DOHH2 (cell line): ENCODE measurements around the gene DOCK9.

ENCODE experiments used
- H3F3A ChIP-seq: fragments of 200-600 bp; sonication (generic), shearing (Covaris generic); 2 replicates; pipeline ENCODE4 v1.6.0; 2016; ENCODE audit warnings: antibody characterized with exemption, mild to moderate bottlenecking; ENCODE audit not compliant: control insufficient read depth, insufficient read depth
- H3K27ac ChIP-seq: fragments of 200-600 bp; sonication (generic); 2 replicates; pipeline ENCODE4 v1.5.1; 2014; ENCODE audit warnings: low read depth, mild to moderate bottlenecking, low read length, moderate library complexity
- H3K27me3 ChIP-seq: fragments of 200-600 bp; sonication (generic); 2 replicates; pipeline ENCODE4 v1.6.1; 2014; ENCODE audit warnings: mild to moderate bottlenecking, low read length, mixed read lengths; ENCODE audit not compliant: control insufficient read depth
- H3K36me3 ChIP-seq: fragments of 200-600 bp; sonication (generic); 2 replicates; pipeline ENCODE4 v1.6.1; 2014; ENCODE audit warnings: mild to moderate bottlenecking, low read length, moderate library complexity, mixed read lengths; ENCODE audit not compliant: control insufficient read depth
- H3K4me1 ChIP-seq: fragments of 200-600 bp; sonication (generic); 2 replicates; pipeline ENCODE4 v1.6.1; 2014; ENCODE audit warnings: mild to moderate bottlenecking, low read length, mixed read lengths; ENCODE audit not compliant: control insufficient read depth
- H3K4me2 ChIP-seq: fragments of 200-600 bp; sonication (generic); 2 replicates; pipeline ENCODE4 v1.6.0; 2014; ENCODE audit warnings: mild to moderate bottlenecking, low read length, moderate library complexity
- H3K4me3 ChIP-seq: fragments of 200-600 bp; sonication (generic); 2 replicates; pipeline ENCODE4 v1.5.1; 2014; ENCODE audit warnings: mild to moderate bottlenecking, low read length, mixed read lengths
- H3K79me2 ChIP-seq: fragments of 200-600 bp; sonication (generic); 2 replicates; pipeline ENCODE4 v1.6.1; 2014; ENCODE audit warnings: mild to moderate bottlenecking, low read length, mixed read lengths; ENCODE audit not compliant: control insufficient read depth
- H3K9me2 ChIP-seq: fragments of 200-600 bp; sonication (generic); replicated peaks from 2 replicates; pipeline ENCODE4 v1.6.1; 2014; ENCODE audit warnings: mild to moderate bottlenecking, low read length, mixed read lengths; ENCODE audit not compliant: control insufficient read depth
- H3K9me3 ChIP-seq: fragments of 200-600 bp; sonication (generic); 2 replicates; pipeline ENCODE4 v1.6.1; 2014; ENCODE audit warnings: antibody characterized with exemption, low read length, mixed read lengths; ENCODE audit not compliant: control insufficient read depth, insufficient read depth
- H4K20me1 ChIP-seq: fragments of 200-600 bp; sonication (generic); 2 replicates; pipeline ENCODE4 v1.6.0; 2014; ENCODE audit warnings: low read depth, mild to moderate bottlenecking, antibody characterized with exemption, low read length, moderate library complexity; ENCODE audit not compliant: control insufficient read depth, insufficient read depth
- CTCF ChIP-seq: fragments of 200-600 bp; sonication (generic); IDR thresholded peaks from one replicate; pipeline ENCODE4 v1.5.1; 2014; ENCODE audit warnings: antibody characterized with exemption, mild to moderate bottlenecking, low read depth, low read length; ENCODE audit not compliant: poor library complexity, severe bottlenecking
- EZH2phosphoT487 ChIP-seq: fragments of 200-600 bp; sonication (generic); IDR thresholded peaks from 2 replicates; pipeline ENCODE4 v1.6.1; 2017; ENCODE audit warnings: borderline replicate concordance, mild to moderate bottlenecking, antibody characterized with exemption, low read length, moderate library complexity, mixed read lengths

Gene DOCK9

DNA sequence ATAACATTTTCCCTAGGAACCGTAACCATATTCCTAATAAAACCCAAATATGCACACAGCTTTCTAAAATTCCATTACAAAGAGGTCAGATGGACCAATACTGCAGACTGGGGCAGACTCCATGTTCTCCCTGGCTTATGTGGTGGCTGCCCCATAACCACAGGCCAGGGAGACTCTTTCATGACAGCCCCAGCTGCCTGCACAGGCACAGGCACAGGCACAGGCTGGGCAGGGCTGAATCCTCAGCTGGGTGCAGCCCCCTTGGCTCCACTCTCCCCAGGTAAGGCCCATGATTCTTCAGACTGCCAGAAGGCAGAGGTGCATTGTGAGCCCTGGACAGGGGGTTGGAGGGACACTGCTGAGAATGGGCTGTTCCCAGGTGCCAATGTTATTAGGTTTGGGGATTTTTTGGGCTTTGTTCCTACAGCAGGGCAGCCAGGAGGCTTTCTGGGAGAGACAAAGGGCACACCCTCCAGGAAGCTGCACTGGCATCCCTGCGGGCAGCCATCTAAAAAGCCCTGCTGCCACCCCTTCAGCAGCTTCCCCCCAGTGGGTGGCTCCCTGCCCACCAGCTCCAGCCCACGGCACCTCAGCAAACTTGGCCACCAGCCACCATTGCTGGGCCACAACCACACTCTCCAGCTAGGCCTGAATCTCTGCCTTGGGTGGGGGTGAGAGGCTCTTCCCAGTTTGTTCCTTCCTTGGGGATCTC lies 20.0 kb downstream of the DOCK9 start:
- Histone ChIP-seq H3K79me2 (no peaks in the 10 kb centered on the region), H3K27ac (no peak overlapping the region), H3K9me2 (no peaks in the 10 kb centered on the region)

GRCh38 chr13:98955336-98955735 lies 22.5 kb downstream of the DOCK9 start:
- TF ChIP-seq EZH2phosphoT487 (no peak), CTCF (no peak)
- H3K4me3 ChIP-seq, result no peak overlapping the region
- no peak overlapping the region for H3K27ac ChIP-seq
- no peaks in the 10 kb centered on the region for H4K20me1 ChIP-seq
- H3K4me2 ChIP-seq, result no peak overlapping the region
- no peaks in the 10 kb centered on the region for H3K36me3 ChIP-seq
- H3K79me2 ChIP-seq, result no peaks in the 10 kb centered on the region
- H3K9me3 ChIP-seq, result no peaks in the 10 kb centered on the region
- H3K4me1 ChIP-seq, result no peaks in the 10 kb centered on the region
- H3F3A ChIP-seq, result no peaks in the 10 kb centered on the region
- H3K9me2 ChIP-seq, result no peaks in the 10 kb centered on the region
- H3K27me3 ChIP-seq, result no peaks in the 10 kb centered on the region

More for the DNA sequence above, 20.0 kb downstream of the DOCK9 start:
- no peaks in the 10 kb centered on the region for H3F3A ChIP-seq
- H3K4me2 ChIP-seq, result no peak overlapping the region
- H3K27me3 ChIP-seq, result no peaks in the 10 kb centered on the region
- no peak for TF ChIP-seq CTCF
- TF ChIP-seq EZH2phosphoT487, result no peak
- H3K36me3 ChIP-seq, result no peaks in the 10 kb centered on the region
- H3K4me3 ChIP-seq, result no peak overlapping the region
- H3K4me1 ChIP-seq, result no peaks in the 10 kb centered on the region
- no peaks in the 10 kb centered on the region for H3K9me3 ChIP-seq
- no peaks in the 10 kb centered on the region for H4K20me1 ChIP-seq

- Histone ChIP-seq H3K4me2 (no peak overlapping the region), H3K9me2 (no peaks in the 10 kb centered on the region), H3K4me1 (no peaks in the 10 kb centered on the region), H3K36me3 (no peaks in the 10 kb centered on the region), H3K4me3 (no peak overlapping the region), H4K20me1 (no peaks in the 10 kb centered on the region), H3K9me3 (no peaks in the 10 kb centered on the region), H3K79me2 (no peaks in the 10 kb centered on the region), H3K27me3 (no peaks in the 10 kb centered on the region), H3K27ac (no peak overlapping the region), H3F3A (no peaks in the 10 kb centered on the region)
- TF ChIP-seq EZH2phosphoT487, result no peak
- TF ChIP-seq CTCF, result no peak
Observed at GRCh38 chr13:98954313-98954712, 23.6 kb downstream of the DOCK9 start.
